NCI-H2029 treated with DMSO at 0.1 percent for 48 hours (cell line): ENCODE data around the gene OR6C3.
"Not testable (repeated sequence)": the region's sequence is repeated elsewhere in the genome, so short reads cannot be mapped to it uniquely, and the experiment has no call there.

Experiments
- DNase-seq: peaks from one replicate; lab custom pipeline; 2025; lab: John Stamatoyannopoulos, UW

OR6C3 gene

DNA sequence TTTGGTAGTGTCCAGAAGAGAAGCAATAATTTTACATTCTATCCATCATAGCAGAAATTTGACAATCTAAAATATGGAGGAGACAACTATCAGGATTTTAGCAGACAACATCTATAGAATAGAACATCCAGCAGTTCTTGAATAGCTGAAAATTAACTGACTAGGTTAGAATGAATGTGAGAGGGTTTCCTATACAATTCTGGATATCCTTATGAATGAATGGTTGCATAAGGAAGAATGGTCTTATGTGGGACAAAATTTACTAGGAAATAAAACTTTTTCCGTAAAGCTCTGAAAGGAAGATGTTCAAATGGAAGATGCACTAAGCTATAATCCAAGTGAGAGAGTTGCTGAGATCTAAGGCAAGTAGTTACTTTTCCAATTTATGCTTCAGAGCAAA is at the start of gene OR6C3:
Gene OR6C3 (plus strand): TSS at position 301 of the 400 bp plus-strand sequence. CDS start 955 bp downstream, outside the sequence.
- no peak for DNase-seq

DNA sequence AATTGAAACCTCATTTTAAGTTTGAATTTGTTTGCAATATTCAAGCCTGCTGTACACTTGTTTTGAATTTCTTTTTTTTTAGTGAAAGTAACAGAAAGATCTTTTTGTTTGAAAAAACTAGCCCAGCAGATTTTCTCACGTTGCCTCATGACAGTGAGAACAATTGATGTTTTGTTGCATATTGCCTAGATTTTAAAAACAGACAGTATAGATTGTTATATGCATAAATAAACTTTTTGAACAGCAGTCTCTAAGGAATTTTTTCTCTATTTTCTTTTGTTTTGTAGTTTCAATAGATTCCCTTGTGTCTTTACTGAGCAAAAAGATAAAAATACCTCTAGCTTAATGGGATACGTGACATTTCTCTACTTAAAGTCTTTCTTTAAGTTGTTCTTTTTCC is 49.6 kb upstream of the OR6C3 start:
- no peak for DNase-seq

DNA sequence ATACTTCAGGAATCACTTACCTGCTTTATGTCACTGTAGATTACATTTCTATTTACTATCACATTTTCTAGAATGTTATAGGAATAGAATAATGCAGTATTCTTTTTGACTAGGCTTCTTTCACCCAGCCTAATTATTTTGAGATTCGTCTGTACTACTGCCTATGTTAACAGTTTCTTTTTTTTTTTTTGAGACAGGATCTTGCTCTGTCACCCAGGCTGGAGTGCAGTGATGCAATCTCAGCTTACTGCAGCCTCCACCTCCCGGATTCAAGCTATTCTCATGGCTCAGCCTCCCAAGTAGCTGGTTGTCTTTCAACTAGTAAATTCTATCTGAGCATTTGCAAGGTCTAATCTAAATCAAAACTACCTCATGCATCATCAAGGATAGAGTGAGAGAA is 40.5 kb upstream of the OR6C3 start:
- no peak for DNase-seq

DNA sequence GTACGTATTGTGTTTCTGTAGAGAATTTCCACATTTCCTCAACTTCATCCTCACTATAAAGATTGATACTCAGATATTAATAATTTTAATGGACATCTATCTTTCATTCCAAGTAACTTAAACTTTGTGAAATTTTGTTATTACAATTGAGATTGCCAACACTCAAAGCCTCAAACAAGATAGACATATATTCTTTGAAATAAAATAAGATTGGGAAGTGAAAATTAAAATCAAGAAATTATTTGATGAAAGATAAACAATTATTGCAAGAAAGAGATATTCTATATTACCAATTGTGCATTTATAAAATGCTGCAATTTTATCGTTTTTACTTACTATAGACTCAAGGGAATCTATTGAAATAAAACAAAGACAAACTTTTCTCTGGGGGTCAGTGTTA is 34.1 kb upstream of the OR6C3 start, which contains the start of gene OR6C6:
Gene OR6C6 (minus strand): TSS at position 101 of the 400 bp plus-strand sequence. CDS start 1,337 bp downstream, outside the sequence.
- no peak for DNase-seq

DNA sequence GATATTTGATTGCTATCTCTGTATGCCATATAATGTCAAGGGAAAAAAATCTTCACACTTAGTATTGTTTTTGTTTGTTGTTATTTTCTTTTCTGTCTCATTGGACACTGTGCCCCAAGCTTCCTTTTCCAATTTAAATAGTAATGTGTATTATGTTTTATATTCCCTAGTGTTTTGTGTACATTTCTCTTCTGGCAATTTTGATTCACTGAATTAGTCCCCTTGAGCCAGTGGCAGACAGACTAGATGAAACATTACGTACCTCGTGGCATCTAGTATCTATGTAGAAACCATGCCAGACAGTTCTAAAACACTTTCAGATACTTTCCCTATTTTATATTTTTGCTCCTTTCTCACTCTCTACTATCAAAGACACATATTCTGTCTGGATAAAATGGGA is 16.5 kb upstream of the OR6C3 start, which contains the start of gene OR6C1:
Gene OR6C1 (plus strand): TSS at position 301 of the 400 bp plus-strand sequence. CDS start 6,257 bp downstream, outside the sequence.
- DNase-seq = no peak

DNA sequence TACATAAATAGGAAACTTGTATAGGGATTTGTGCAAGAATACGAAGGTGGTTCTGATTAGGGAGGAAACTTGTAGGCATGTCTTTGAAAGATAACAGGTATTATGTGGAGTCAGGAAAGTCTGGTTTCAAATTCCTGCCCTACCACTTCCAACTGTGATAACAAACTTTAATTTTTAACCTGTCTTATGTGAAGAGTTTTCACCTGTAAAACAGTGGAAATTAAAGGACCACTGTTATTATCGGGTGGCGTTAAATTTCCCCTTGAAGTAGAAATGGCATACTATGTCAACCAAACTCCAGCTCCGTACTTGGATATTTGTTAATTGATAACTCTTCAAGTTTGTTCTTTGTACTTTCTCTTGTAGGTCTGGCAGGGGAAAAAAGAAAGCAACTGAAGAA is 10.3 kb upstream of the OR6C3 start:
- DNase-seq = no peak

DNA sequence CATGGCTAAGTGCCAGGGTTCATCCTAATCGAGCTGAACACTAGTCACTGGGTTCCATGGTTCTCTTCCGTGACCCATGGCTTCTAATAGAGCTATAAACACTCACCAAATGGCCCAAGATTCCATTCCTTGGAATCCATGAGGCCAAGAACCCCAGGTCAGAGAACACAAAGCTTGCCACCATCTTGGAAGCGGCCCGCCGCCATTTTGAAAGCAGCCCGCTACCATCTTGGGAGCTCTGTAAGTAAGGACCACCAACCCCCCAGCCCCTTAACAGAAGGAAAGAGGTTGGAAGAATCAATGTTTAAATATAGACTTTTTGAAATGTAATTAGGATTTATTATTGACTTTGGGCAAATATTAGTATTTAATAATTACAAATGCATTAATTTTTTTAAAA is 4.7 kb upstream of the OR6C3 start:
- not testable (repeated sequence) for DNase-seq

DNA sequence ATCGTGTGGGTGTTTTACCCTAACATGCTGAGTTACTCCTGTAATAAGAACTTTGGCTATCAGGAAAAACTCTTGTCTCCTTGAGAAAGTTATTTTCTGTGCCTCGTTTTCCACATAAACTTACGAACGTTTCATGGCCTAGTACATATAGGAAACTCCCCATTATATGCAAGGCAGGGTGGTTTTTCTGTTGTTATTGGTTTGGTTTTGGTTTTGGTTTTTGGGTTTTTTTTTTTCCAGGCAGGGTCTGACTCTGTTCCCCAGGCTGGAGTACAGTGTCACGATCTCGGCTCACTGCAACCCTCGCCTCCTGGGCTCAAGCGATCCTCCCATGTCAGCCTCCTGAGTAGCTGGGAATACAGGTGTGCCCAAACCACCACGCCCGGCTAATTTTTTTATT is 5.5 kb downstream of the OR6C3 start:
- DNase-seq = no peak

DNA sequence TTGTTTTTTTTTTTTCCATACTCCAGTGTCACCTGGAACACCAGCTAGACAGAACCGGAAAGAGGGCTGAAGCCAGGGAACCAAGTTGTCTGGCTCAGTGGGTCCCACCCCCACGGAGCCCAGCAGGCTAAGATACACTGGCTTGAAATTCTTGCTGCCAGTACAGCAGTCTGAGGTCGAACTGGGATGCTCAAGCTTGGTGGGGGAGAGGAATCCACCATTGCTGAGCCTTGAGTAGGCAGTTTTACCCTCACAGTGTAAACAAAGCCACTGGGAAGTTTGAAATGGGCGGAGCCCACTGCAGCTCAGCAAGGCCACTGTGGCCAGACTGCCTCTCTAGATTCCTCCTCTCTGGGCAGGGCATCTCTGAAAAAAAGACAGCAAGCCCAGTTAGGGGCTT is 24.8 kb downstream of the OR6C3 start:
- DNase-seq = not testable (repeated sequence)

DNA sequence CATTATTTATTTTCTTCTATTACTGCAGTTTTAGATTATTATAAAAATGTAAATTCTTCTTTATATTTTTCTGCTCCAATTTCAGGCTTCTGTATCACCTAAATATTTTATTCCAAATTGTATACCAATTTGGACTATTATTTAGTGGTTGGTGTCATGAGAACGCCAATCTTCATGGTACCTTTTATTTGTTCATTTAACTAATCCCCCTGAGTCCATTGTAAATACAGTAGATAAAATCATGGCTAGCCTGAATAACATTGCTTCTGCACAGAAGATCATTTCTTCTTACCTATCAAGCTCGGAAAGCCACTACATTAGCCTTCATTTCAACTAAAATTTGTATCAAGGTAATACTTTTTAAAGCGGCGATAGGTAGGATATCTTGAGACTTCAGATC is 32.1 kb downstream of the OR6C3 start, which contains the start of gene OR6C75:
Gene OR6C75 (plus strand): TSS at position 301 of the 400 bp plus-strand sequence. CDS start 2,136 bp downstream, outside the sequence.
- no peak for DNase-seq

DNA sequence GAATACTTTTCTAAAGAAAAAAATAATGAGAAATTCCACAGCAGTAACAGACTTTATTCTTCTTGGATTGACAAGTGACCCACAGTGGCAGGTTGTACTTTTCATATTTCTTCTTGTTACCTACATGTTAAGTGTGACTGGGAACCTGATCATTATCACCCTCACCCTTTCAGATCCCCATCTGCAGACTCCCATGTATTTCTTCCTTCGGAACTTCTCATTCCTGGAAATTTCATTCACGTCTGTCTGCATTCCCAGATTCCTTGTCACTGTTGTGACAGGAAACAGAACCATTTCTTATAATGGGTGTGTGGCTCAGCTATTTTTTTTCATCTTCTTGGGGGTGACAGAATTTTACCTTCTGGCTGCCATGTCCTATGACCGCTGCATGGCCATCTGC is 34.5 kb downstream of the OR6C3 start:
- DNase-seq = no peak

DNA sequence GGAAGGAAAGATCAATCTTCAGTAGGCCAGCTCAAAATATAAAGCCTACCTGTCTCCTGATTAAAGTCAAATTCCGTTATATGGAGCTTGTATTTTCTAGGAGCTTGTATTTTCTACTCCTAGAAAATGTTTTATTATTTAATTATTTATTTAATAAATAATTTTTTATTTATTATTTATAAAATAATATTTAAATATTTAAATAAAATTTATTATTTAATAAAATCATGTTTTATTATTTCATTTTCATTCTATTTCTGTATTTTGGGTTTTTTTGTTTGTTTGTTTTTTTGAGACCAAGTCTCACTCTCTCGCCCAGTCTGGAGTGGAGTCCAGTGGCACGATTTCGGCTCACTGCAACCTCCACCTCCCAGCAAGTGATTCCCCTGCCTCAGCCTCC is 42.0 kb downstream of the OR6C3 start:
- DNase-seq = no peak
